ENCODE measurements around the gene PDE2A.

PDE2A gene

DNA sequence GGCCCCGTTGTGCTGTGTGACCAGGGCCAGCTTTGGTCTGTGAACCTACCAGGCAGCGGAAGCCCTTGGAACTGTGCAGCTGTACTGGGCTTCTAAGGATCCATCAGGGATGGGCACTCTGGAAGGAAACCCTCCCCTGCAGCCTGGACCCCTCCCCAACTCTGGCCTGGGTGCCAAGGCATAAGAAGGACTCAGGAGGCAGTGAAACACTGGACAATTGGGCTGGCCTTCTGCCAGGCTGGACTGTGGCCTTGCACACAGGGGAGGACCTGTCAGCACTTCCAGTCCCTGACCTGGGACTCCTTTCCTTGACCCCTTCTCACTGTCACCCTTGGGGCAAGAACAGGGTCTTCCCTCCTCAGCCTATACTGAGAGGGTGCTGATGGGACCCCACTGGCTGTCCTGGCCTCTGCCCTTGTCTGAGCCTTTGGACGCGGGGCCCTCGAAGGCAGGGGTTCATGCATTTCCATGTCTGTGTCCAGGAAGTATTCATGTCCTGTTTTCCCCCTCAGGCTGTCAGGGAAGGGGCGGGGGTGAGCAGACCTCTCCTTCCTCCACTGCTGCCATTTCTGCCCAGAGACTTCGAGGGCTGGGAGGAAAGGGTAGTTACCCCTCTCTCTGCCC lies 39.6 kb downstream of the PDE2A start:
- no peak for DNase-seq

DNA sequence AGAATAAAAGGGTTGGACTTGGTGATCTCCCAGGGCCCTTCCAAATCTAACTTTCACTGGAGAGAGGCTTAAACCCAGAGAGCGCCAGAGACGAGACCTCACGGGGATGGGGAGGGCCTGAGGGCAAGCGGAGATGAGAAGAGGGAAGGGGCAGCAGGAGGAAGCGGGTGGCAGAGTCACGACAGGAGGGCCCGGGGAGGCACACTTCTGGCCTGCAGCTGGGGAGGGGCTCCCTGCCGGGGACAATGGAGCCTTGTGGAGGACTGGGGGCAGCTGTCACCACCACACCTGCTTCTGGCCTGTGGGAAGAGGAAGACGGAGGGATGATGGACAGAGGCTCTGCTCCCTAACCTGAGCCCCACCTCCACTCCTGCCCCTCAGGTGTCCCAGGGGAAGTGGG lies 40.2 kb downstream of the PDE2A start:
- DNase-seq: no peak

DNA sequence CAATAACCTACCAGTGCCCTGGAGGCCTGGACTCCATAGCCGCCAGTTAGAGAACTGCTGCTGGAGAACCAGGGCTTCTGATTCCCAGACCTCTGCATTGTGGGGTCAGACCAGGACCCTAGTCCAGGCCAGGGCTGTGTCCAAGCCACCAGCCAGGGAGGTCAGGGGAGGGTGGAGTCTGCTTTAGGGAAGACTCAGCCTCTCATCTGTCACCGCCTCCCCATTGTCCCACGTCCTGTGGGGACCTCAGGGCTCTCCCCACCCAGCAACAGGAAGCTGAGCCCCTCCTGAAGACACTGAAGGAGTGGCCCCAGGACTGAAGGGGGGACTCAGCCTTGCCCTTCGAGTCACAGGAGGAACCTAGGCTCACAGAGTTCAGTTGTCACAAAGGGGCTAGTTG lies 41.2 kb downstream of the PDE2A start:
- no peak for DNase-seq

DNA sequence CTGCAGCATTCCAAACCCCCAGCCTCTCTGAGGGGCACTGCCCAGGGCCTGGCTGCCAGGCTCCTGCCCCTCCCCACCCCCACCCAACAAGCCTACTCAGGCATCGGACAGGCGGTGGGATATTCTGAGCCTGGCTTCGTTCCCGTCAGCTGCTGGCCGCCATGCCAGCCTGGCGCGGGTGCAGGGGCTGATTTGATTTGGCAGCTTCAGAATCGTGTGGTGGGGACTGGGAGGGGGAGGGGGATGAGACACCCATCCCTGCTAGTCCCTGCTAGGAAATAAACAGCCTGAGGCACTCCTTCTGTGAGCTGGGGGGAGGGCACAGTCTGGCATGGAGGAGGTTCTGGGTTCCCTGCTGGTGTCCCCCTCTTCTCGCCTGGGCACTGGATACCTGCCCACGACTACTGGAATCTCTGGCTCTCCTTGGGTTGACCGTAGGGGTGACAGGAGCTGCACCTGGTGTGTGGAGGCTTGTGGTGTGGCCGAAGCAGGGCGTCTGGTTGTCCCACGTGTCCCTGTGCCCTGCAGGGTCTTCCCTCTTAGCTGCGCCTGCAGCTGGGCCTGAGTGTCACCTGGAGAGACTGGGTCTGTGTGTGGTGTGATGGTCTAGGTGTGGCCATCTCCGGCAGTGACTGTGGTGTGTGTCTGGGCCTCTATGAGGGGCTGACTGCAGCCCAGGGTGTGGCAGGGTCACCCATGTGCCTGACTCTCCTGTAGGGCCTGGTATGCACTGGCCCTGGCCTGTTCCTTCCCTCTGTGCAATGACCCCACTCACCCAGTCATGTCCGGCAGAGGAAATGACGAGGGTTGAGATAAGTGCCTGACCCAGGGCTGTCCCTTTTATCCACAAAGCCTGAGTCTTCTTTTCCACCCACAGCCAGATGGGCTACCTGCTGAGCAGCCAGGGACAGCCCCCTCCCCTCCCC lies 42.2 kb downstream of the PDE2A start:
- no peak for DNase-seq

DNA sequence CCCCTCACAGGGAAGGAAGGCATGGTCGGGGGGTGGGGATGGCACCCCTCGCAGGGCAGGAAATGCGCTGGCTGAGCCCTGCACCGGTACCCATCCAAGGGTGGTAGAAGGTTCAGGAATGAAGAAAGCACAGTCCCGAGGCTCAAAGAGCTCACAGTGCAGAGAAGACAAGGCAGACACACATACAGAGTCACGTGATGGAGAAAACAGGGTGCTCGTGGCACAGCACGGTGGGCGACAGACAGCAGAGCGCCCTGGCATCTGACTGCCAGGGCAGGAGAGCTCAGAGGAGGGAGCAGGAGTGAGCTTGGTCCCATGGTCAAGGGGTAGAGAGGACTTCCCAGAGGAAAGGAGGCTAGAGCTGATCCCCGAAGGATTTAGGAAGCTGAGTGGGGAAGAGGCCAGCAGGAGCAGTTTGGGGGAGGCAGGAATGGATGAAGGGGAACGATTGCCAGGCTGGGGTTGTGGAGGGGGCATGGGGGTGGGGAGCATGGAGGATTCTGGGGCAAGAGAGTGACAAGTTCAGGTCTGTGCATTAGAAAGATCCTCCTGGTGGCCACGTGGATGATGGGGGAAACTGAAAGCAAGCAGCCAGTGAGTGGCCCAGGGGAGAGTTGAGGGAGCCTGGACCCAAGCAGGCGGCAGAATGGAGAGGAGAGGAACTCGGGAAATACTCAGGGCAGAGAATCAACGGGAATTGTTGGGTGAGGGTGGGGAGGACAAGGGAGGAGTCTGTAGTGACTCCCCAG lies 43.9 kb downstream of the PDE2A start:
- no peak for DNase-seq

DNA sequence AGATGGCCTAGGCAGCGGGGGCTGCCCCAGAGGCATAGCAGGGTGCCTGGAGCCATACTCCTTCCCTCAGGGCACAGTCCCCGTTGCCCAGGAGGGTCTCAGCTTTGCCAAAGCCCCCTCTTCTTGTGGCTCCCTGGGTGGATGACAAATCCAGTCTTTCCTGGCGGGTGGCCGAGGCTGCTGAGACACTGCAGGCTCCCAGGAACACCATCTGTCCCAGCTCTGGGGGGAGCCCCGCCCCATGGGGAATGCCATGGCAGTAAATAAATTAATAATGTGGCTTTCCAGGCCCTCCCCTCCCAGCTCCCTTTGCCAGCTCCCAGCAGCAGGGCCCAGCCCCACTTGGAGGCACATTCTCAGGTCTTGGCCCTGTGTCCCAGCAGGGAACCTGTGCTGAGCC lies 45.0 kb downstream of the PDE2A start:
- no peak for DNase-seq

DNA sequence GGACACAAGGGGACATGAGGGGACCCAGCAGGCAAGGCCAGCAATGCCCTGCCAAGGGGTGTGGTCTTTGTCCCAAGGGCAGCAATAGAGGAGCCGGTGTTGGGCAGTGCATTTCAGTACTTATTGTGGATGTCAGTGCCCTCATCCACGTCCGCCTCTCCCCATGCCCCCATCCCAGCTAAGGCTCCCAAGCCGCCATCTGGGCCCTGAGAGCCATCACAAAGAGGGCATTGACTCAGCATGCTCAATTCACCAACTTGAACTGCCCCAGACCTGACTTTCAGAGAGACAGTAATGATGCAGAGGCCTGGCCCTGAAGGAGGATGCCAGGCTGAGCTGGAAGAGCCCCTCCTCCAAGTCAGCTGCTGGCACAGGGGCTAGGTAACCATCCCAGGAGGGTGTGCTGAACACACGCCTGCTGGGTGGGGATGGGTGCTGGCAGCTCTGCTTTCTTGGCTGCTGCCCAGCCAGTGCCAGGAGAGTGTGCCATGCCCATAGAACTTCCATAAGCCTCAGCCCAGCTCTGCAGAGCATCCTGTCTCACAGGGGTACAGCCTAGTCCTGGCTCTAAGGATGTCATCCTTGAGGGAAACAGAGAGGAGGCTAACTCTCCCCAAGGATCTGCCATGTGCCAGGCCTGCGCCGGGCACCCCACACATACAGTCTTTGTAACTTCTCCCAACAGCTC lies 46.5 kb downstream of the PDE2A start:
- no peak for DNase-seq

DNA sequence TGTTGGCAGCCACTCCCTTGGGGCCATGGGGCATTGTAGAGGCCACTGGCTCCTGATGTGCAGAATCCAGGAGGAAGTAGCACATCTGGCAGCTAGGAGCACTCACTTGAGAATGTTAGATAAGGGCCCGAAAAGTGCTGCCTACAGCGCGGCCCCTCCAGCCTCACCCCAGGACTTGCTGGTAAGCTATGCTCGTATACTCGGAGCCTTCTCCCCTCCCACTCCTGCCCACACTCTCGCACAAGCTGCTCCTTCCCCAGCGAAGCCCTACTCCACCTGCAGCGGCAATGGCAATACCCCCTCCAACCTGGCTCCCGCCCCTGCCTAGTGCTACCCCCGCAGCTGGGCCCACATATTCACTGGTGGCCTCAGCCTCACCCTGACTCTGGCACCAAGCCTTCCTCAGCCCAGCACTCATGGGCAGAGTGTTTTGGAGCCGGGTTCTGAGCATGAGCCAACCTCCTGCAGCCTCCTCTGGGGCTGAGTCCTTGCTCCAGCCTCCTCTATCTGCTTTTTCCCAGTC lies 47.7 kb downstream of the PDE2A start:
- DNase-seq: no peak

DNA sequence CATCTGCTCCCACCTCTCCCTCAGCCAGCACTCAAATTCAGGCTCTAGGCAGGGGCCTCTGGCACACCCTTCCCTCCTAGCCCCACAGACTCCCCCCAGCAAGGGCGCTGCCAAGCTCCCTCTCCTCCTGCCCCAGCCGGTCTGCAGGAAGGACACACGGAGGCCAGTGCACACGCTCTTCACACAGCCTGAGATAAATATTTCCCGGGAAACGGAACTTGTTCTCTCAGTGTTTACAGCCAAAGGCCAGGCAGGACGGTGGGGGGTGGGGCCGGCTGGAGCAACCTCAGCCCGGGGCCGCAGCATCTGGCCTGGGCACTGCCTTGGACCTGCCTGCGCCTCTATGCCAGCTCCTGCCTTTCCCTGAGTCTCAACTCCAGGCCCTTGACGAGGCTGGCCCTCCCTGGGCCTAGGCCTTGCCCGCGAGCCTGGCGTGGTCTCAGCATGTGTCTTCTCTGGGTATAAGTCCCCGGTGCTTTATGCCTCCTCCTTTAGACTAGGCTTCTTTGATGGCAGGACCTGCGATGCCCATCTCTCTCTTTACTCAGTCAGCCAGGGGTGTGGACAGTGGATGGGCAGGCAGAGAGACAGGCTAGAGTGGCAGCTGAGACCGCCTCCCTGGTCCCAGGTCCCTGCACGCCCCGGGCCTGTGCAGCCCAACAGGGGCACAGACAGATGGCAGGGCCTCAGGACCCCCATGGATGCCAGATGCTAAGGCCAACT lies 48.4 kb downstream of the PDE2A start:
- no peak for DNase-seq

DNA sequence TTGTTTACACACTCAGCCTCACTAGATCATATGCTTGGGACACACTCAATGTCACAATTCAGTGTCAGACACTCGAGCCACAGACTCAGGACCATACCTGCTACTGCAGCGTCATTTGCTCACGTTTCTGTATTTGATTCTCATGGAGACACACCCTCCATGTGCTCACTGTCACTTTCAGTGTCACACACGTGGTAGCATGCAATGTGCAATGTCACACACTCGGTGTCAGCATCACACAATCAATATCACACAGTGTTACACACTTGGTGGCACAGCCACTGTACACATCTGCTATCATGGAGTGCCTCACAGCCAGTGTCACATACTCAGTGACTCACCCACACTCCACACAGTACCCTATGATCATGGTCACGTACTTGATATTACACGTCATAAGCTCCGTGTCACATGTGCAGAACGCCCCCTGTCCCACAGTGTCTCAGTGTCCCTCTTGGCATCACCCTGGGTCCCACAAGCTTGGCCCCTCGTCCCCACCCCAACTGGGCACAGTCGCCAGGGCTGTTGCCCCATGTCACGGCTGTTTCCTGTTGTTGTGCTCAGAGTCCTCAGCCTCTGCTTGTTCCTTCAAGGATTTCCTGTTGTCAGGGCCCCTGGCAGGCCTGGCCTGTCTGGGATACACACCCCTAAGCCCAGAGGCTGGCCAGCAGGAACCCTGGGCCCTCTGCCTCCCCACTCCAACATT lies 49.6 kb downstream of the PDE2A start:
- no peak for DNase-seq

DNA sequence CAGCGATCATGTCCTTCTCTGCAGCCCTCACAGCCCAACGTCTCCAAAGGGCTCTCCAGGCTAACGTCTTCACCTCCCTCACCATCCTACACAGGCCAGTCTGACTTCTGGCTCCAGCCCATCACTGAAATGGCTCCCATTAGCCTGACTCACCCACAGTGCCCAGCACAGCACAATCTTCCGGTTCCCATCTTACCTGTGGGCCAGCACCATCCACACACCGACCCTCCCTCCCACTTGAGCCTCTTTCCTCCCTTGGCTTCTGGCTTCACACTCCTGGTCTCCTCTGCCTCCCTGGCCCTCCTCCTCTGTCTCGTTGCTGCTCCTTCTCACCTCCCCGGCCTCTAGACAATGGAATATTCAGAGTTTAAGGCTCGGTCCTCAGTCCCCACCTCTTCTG lies 51.2 kb downstream of the PDE2A start:
- DNase-seq: no peak

DNA sequence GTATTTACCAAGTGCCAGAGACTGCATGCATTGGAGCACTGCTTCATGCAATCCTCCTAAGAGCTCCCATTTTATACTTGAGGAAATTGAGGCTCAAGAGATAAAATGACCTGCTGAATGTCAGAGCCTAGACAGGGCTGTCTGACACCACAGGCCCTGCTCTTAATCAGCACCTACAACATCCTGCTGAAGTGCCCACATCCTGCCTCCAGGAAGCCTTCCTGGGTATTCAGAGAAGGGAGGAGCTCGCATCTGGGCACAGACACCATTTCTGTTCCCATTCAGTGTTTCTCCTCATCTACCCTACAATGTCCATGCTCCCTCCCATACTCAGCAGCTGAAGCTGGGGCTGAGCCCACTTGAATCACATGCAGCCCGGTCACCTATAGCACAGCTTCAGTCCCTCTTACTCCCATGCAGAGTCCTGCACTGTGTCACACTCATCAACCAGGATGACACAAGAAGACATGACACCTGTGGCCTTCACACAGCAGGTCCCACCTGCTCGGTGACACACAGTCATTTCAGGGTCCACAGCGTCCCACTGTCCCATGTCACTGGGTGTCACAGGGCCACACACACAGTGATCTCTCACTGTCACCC lies 53.1 kb downstream of the PDE2A start:
- DNase-seq: no peak

DNA sequence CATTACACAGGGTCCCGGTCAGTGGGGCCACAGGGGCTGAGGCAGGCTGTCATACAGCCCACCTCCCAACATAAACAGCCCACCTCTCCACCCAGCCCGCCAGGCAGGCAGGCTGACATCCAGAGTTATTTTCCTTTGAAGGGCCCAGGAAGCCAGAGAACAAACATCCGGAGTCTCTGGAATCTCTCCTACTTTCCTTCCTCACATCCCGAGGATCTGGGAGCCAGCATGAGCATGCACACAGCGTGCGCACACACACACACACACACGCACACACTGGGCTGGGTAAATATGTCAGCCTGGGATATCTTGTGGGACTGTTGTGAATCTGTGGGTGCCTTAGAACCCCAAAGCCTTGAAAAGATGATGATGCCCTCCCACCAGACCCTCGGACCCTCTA lies 55.4 kb downstream of the PDE2A start:
- DNase-seq: no peak

DNA sequence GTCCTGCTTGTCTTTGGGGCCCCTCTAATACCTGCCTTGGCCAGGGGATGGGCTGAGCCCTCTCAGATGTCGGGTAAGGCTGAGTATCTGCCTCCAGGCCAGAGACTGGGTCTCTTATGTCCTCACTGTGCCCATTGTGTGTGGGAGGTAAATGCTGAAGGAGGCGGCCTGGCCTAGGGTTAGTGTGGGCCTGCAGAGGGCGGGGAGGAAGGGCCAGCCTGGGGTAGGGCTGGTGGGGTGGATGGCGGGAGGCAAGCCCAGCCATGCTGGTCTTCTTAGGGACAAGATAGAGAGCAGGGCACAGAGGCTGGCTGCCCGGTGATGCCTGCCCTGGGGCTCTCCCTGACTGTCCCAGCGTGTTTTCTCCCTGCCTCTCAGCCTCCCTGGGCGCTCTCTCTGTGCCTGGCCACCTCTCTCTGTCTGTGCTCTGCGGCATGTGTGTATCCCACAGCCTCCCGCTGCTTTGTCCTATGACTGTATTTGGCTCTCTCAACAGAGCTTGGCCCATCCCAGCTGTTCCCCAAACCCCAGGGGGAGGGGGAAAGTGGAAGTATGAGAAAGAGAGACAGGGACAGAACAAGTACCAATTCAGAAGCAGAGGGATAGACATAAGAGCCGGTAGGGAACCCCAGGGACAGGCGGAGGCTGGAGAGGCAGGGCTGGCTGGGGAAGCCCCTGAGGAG lies 57.0 kb downstream of the PDE2A start:
- no peak for DNase-seq

DNA sequence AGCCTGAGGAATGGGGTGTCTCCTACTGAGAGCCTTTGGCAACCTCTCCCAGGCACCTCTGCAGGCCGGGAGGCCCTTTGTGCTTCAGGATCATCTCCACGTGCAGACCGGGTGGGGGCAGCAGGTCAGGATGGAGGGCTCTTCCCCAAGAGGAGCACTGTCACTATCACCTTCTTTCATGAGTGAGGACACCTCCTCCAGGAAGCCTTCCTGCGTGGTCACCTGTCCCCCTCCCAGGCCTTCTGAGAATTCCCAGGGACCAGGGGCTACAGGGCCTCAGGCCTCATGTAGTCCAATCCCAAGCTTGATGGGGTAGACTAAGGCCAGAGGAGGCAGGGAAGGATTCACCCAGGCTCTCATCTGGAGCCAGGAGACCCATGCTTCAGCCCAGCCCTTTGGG lies 57.6 kb downstream of the PDE2A start:
- no peak for DNase-seq

DNA sequence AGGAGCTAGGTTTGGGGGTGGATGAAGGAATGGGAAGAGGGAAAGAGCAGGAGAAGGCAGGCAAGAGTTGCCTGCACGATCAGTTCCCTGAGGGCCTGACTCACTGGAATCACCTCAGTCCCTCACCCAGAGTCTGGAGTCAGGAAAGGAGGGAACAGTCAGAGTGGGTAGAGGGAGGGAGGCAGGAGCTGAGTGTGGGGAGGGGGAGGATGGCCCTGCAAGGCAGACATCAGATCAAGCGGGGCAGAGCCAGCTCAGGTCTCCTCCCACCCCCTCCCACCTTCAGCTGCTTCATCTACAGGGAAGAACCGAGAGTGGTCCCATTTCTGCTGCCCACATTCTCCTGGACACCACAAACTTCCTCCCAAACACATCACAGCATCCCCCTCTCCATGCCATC lies 58.9 kb downstream of the PDE2A start:
- DNase-seq: no peak

DNA sequence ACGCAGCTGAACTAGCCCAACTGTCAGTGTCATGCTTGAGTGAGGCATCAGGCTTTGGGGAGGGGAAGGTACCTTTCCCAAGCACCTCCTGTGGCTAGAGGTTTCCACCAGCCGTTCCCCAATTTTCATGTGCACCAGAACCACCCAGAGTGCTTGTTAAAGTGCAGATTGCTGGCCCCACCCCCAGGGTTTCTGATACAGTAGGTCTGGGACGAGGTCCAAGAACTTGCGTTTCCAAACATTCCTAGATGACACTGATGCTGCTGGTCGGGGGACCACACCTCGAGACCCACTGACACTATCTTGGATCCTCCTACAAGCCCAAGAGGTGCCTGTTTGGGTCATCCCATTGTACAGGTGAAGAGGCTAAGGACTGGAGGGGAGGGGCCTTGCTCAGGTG lies 59.8 kb downstream of the PDE2A start:
- no peak for DNase-seq

DNA sequence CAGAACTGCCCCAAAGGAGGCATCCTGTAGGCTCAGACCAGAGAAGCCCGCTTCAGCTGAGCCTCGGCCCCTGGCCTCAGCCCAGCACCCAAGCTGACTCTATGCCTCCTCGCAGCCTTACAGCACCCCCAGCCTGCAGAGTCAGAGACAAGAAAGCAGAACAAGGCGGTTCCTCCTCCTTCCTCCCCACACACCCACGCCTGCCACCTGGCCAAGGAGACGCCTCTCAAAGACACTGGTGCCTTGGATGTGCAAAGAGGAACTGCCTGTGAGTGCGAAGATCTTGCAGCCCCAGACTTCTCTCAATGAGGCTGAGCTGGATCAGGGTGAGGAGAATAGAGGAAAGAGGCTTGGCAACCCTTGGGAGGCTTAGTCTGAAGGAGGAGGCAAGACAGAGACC lies 60.2 kb downstream of the PDE2A start:
- DNase-seq: no peak

DNA sequence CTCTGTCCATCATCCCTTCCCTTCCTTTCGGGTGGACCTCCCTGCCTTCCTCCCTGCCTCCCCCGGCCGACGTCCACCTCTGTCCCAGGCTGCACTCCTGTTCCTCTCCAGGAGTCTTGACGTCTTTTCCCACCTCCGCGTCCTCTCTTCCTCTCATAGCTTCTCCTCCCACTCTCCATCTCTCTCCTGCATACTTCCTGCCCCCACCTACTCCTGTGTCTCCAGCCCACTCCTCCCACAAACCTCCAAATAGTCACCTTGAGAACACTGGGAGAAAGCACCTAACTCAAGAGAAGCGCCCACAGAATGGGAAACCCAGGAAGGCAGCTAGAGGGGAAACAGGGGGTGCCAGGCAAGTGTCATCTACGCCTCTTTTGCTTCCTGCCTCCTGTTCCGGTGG lies 60.8 kb downstream of the PDE2A start:
- no peak for DNase-seq

DNA sequence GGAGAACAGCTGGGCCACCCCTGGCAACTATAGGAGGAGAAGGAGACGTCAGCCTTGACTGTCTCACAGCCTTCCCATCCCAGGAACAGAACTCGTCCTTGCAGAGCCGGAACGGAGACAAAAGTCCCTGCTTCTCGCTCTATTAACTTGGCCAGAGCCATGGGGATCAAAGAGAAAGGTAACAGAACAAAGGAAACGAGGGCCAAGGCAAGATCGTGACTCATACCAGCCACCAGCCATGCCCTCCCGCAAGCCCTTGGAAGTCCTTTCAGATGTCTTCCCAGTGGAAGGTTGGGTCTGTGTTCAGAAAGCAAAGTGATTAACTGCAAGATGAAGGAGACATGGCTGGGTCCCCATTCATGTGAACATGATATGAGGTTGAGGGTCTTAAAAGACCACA lies 64.7 kb downstream of the PDE2A start:
- no peak for DNase-seq

DNA sequence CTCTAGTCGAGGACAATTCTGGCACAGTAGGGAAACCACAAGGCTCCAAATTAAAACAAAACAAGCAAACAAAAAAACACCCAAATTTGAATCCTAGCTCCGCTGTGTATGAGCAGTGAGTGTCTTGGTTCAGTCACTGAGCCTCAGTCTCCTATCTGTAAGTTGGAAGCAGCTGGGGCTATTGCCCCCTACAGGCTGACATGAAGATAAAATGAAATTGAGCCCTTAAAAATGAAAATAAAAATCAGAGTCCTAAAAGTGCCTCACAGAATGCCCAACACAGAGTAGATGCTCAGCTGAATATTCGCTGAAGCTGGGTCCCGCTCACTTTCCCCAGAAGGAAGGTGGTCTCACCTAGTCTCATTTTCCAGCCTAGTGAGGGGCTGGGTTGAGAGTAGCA lies 65.2 kb downstream of the PDE2A start:
- no peak for DNase-seq

Data from activated effector memory CD4-positive, alpha-beta T cell treated with Interleukin-2 at 50 U/mL for 16 hours (primary cell).